HL-60 (cell line): ENCODE data around the gene FAM169A.

Source experiments
- DNase-seq, 2 experiments: peaks; one replicate each; pipeline ENCODE4 v3.0.0-alpha.2; 2010 to 2020; ENCODE audit warnings: low read depth in 1 of 2, low spot score in 1 of 2
- H3K27ac ChIP-seq: fragments of 250-450 bp; sonication (Bioruptor Pico); replicated peaks from 2 replicates; pipeline ENCODE4 v1.5.1; 2020; ENCODE audit warnings: mild to moderate bottlenecking, moderate library complexity
- H3K27me3 ChIP-seq: fragments of 250-450 bp; sonication (Bioruptor Pico); 2 replicates; pipeline ENCODE4 v1.5.1; 2021; ENCODE audit warnings: mild to moderate bottlenecking, moderate library complexity; ENCODE audit not compliant: insufficient read depth, poor library complexity, severe bottlenecking
- H3K4me3 ChIP-seq: replicated peaks from 2 replicates; pipeline ENCODE4 v1.5.1; 2011; ENCODE audit warnings: mild to moderate bottlenecking, control low read depth, low read length; ENCODE audit not compliant: insufficient read depth
- CTCF ChIP-seq: IDR thresholded peaks from one replicate; pipeline ENCODE4 v1.5.1; 2011; ENCODE audit warnings: low read length, control low read depth, inconsistent platforms; ENCODE audit not compliant: insufficient read depth
- GABPA ChIP-seq: IDR thresholded peaks from 2 replicates; pipeline ENCODE4 v1.6.1; 2012; ENCODE audit warnings: low read depth
- POLR2AphosphoS5 ChIP-seq: IDR thresholded peaks from 2 replicates; pipeline ENCODE4 v1.6.1; 2012; ENCODE audit warnings: low read depth
- REST ChIP-seq: IDR thresholded peaks from 2 replicates; pipeline ENCODE4 v1.6.1; 2012; ENCODE audit warnings: low read depth; ENCODE audit not compliant: insufficient replicate concordance
- SPI1 ChIP-seq: IDR thresholded peaks from 2 replicates; pipeline ENCODE4 v1.6.1; 2012; ENCODE audit warnings: low read depth, mild to moderate bottlenecking, borderline replicate concordance

FAM169A gene

GRCh38 chr5:74786851-74787250 is 79.3 kb downstream of the FAM169A start:
- no peak overlapping the region for H3K4me3 ChIP-seq
- H3K27ac ChIP-seq = no peak overlapping the region
- no peak for DNase-seq
- no peak for TF ChIP-seq CTCF
- no peak for TF ChIP-seq REST
- no peak for TF ChIP-seq GABPA
- no peak for TF ChIP-seq POLR2AphosphoS5
- TF ChIP-seq SPI1 = no peak
- H3K27me3 ChIP-seq = no peaks in the 10 kb centered on the region

GRCh38 chr5:74778609-74779008 is 87.6 kb downstream of the FAM169A start:
- Histone ChIP-seq H3K27me3 (no peaks in the 10 kb centered on the region), H3K4me3 (no peak overlapping the region), H3K27ac (no peak overlapping the region)
- no peak for DNase-seq
- no peak for TF ChIP-seq CTCF
- TF ChIP-seq GABPA = no peak
- TF ChIP-seq REST = no peak
- TF ChIP-seq POLR2AphosphoS5 = no peak
- TF ChIP-seq SPI1 = no peak

- H3K27me3 ChIP-seq = no peaks in the 10 kb centered on the region
- DNase-seq = no peak
- H3K4me3 ChIP-seq = no peak overlapping the region
- no peak overlapping the region for H3K27ac ChIP-seq
- TF ChIP-seq GABPA (no peak), REST (no peak), CTCF (no peak), POLR2AphosphoS5 (no peak), SPI1 (no peak)
Observed at GRCh38 chr5:74772359-74772758, 93.8 kb downstream of the FAM169A start.
